OCI-LY1 (cell line): ENCODE results near the gene ITGB3BP.
"Not testable (repeated sequence)": the region's sequence is repeated elsewhere in the genome, so short reads cannot be mapped to it uniquely, and the experiment has no call there.

Experiments used
- H2AFZ ChIP-seq: fragments of 200-600 bp; sonication (generic), shearing (Covaris generic); 2 replicates; pipeline ENCODE4 v1.6.0; 2014; ENCODE audit warnings: antibody characterized with exemption, mild to moderate bottlenecking, low read length
- H3F3A ChIP-seq: fragments of 200-600 bp; sonication (generic), shearing (Covaris generic); 2 replicates; pipeline ENCODE4 v1.6.0; 2014; ENCODE audit warnings: mild to moderate bottlenecking, antibody characterized with exemption, low read length, moderate library complexity; ENCODE audit not compliant: insufficient read depth
- H3K27ac ChIP-seq: fragments of 200-600 bp; sonication (generic); 2 replicates; pipeline ENCODE4 v1.5.1; 2014; ENCODE audit warnings: low read length, mixed run types, mild to moderate bottlenecking, low read depth; ENCODE audit not compliant: poor library complexity, severe bottlenecking
- H3K27me3 ChIP-seq: fragments of 200-600 bp; sonication (generic); 2 replicates; pipeline ENCODE4 v1.6.0; 2014; ENCODE audit warnings: antibody characterized with exemption, mild to moderate bottlenecking, low read length, moderate library complexity; ENCODE audit not compliant: insufficient read depth
- H3K36me3 ChIP-seq: fragments of 200-600 bp; sonication (generic); 2 replicates; pipeline ENCODE4 v1.6.1; 2014; ENCODE audit warnings: mild to moderate bottlenecking, antibody characterized with exemption, low read length, moderate library complexity, mixed read lengths; ENCODE audit not compliant: insufficient read depth
- H3K4me1 ChIP-seq: fragments of 200-600 bp; sonication (generic); 2 replicates; pipeline ENCODE4 v1.5.1; 2014; ENCODE audit warnings: mild to moderate bottlenecking, low read length, moderate library complexity; ENCODE audit not compliant: insufficient read depth, severe bottlenecking
- H3K4me2 ChIP-seq: fragments of 200-600 bp; sonication (generic), shearing (Covaris generic); 2 replicates; pipeline ENCODE4 v1.6.1; 2014; ENCODE audit warnings: low read length
- H3K4me3 ChIP-seq: fragments of 200-600 bp; sonication (generic); 2 replicates; pipeline ENCODE4 v1.5.1; 2014; ENCODE audit warnings: low read length, low read depth, mild to moderate bottlenecking, mixed read lengths; ENCODE audit not compliant: poor library complexity, severe bottlenecking
- H3K79me2 ChIP-seq: fragments of 200-600 bp; shearing (Covaris generic); 2 replicates; pipeline ENCODE4 v1.6.1; 2016; ENCODE audit warnings: mixed run types, low read length, mixed read lengths; ENCODE audit not compliant: insufficient read depth
- H3K9ac ChIP-seq: fragments of 200-600 bp; sonication (generic), shearing (Covaris generic); 2 replicates; pipeline ENCODE4 v1.6.1; 2014; ENCODE audit warnings: mild to moderate bottlenecking, low read length, mixed read lengths
- H3K9me2 ChIP-seq: fragments of 200-600 bp; sonication (generic), shearing (Covaris generic); 2 replicates; pipeline ENCODE4 v1.6.1; 2014; ENCODE audit warnings: low read depth, mild to moderate bottlenecking, low read length, mixed read lengths
- H3K9me3 ChIP-seq: fragments of 200-600 bp; shearing (Covaris generic); 2 replicates; pipeline ENCODE4 v1.6.1; 2014; ENCODE audit warnings: low read length, mixed read lengths
- H4K20me1 ChIP-seq: fragments of 200-600 bp; sonication (generic), shearing (Covaris generic); 2 replicates; pipeline ENCODE4 v1.6.0; 2016; ENCODE audit warnings: mild to moderate bottlenecking, low read length; ENCODE audit not compliant: insufficient read depth
- EZH2 ChIP-seq: fragments of 200-600 bp; sonication (generic), shearing (Covaris generic); IDR thresholded peaks from 2 replicates; pipeline ENCODE4 v1.8.0; 2017; ENCODE audit warnings: borderline replicate concordance, mixed run types, mild to moderate bottlenecking, antibody characterized with exemption, low read length, moderate library complexity, mixed read lengths
- TF ChIP-seq, protein P1 (sequence below): fragments of 200-600 bp; sonication (generic), shearing (Covaris generic); IDR thresholded peaks from 2 replicates; pipeline ENCODE4 v1.5.1; 2017; ENCODE audit warnings: mild to moderate bottlenecking, antibody characterized with exemption, low read length, moderate library complexity, mixed read lengths

The ITGB3BP gene

DNA sequence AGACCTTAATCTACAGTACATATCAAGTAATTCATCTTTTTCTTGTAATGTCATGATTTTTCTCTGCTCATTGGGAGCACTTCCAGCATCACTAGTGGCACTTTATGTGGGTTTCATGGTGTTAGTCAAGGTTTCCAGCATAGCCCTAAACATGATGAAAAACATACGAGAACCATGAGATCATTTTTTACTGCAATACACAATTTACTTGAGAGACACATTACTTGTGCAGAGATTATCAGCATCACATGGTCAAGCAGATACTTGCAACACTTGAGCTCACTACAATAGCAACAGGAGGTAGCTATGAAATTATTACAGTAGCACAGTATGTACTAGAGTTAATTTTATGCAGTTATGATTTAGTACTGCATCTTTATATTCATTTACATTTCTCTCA is 36.4 kb downstream of the ITGB3BP start:
- Histone ChIP-seq H3K27ac (no peak overlapping the region), H3K9me3 (no peaks in the 10 kb centered on the region), H2AFZ (no peak overlapping the region), H3K27me3 (no peaks in the 10 kb centered on the region), H3K9ac (no peak overlapping the region), H3K9me2 (no peaks in the 10 kb centered on the region), H3F3A (no peaks in the 10 kb centered on the region), H4K20me1 (no peaks in the 10 kb centered on the region), H3K36me3 (no peaks in the 10 kb centered on the region; the same call in 1 of the 2 replicates), H3K4me3 (no peak overlapping the region), H3K4me2 (no peak overlapping the region), H3K4me1 (no peaks in the 10 kb centered on the region), H3K79me2 (no peaks in the 10 kb centered on the region)
- TF ChIP-seq EZH2, result no peak
- TF ChIP-seq, protein P1, sequence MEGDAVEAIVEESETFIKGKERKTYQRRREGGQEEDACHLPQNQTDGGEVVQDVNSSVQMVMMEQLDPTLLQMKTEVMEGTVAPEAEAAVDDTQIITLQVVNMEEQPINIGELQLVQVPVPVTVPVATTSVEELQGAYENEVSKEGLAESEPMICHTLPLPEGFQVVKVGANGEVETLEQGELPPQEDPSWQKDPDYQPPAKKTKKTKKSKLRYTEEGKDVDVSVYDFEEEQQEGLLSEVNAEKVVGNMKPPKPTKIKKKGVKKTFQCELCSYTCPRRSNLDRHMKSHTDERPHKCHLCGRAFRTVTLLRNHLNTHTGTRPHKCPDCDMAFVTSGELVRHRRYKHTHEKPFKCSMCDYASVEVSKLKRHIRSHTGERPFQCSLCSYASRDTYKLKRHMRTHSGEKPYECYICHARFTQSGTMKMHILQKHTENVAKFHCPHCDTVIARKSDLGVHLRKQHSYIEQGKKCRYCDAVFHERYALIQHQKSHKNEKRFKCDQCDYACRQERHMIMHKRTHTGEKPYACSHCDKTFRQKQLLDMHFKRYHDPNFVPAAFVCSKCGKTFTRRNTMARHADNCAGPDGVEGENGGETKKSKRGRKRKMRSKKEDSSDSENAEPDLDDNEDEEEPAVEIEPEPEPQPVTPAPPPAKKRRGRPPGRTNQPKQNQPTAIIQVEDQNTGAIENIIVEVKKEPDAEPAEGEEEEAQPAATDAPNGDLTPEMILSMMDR, result no peak

DNA sequence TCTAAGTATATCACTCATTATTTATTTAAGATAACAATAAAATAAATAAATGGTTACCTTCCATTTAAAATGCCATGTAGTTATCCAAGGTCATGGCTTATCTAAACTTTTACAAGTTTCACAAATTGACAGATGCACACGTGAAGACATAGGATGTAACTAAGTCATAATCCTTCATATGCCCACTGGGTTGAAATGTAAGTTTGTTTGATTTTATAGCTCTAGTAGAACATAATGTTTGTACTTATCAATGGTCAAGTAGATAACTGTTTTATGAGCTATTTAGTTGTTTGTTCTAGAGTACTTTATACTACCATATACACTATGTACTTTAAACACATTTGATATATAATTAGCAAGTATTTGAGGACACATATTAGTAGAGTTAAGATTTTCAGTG is 43.0 kb downstream of the ITGB3BP start:
- H4K20me1 ChIP-seq, result no peaks in the 10 kb centered on the region
- no peak overlapping the region for H3K4me3 ChIP-seq
- H3K27me3 ChIP-seq, result no peaks in the 10 kb centered on the region
- H2AFZ ChIP-seq, result no peak overlapping the region
- H3K36me3 ChIP-seq, result peaks cover 16% of the 10 kb centered on the region
- no peak for TF ChIP-seq EZH2
- TF ChIP-seq, protein P1, result no peak
- no peak overlapping the region for H3K27ac ChIP-seq
- H3F3A ChIP-seq, result no peaks in the 10 kb centered on the region
- no peaks in the 10 kb centered on the region for H3K79me2 ChIP-seq
- no peak overlapping the region for H3K9ac ChIP-seq
- H3K9me3 ChIP-seq, result no peaks in the 10 kb centered on the region
- no peak overlapping the region for H3K4me2 ChIP-seq
- H3K4me1 ChIP-seq, result no peaks in the 10 kb centered on the region
- H3K9me2 ChIP-seq, result no peaks in the 10 kb centered on the region

DNA sequence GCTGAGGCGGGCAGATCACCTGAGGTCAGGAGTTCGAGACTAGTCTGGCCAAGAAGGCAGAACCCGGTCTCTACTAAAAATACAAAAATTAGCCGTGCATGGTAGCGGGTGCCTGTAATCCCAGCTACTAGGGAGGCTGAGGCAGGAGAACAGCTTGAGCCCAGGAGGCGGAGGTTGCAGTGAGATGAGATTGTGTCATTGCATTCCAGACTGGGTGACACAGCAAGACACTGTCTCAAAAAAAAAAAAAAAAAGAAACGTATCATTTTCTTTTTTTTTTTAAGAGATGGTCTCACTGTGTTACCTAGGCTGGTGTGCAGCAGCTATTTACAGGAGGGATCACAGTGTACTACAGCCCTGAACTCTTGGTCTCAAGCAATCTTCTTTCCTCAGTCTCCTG is 47.3 kb downstream of the ITGB3BP start:
- Histone ChIP-seq H3K79me2 (no peaks in the 10 kb centered on the region), H3K4me2 (no peak overlapping the region), H3K36me3 (peaks cover 23% of the 10 kb centered on the region), H4K20me1 (no peaks in the 10 kb centered on the region), H3K4me3 (no peak overlapping the region), H3K9me2 (no peaks in the 10 kb centered on the region), H3K9me3 (no peaks in the 10 kb centered on the region), H3K27ac (no peak overlapping the region), H3F3A (no peaks in the 10 kb centered on the region), H3K9ac (no peak overlapping the region), H2AFZ (no peak overlapping the region), H3K27me3 (no peaks in the 10 kb centered on the region), H3K4me1 (no peaks in the 10 kb centered on the region)
- TF ChIP-seq EZH2, result no peak
- TF ChIP-seq, protein P1, result no peak

DNA sequence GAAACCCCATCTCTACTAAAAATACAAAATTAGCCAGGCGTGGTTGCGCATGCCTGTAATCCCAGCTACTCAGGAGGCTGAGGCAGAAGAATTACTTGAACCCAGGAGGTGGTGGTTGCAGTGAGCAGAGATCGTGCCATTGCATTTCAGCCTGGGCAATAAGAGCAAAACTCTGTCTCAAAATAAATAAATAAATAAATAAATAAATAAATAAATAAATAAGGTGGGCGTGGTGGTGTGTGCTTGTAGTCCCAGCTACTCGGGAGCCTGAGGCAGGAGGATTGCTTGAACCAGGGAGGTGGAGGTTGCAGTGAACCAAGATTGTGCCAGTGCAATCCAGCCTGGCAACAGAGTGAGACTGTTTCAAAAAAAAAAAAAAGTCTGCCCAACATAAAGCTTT is 54.3 kb downstream of the ITGB3BP start:
- not testable (repeated sequence) for H3K9me3 ChIP-seq, H3K4me2 ChIP-seq, H3K27ac ChIP-seq, H3K4me3 ChIP-seq, H3K27me3 ChIP-seq, H3K9me2 ChIP-seq, H3F3A ChIP-seq, H2AFZ ChIP-seq, H3K9ac ChIP-seq, H3K79me2 ChIP-seq, H3K4me1 ChIP-seq, H4K20me1 ChIP-seq
- H3K36me3 ChIP-seq, result peaks cover 12% of the 10 kb centered on the region; the same call in 1 of the 2 replicates
